T-helper 2 cell treated with Interferon-gamma antibody and Interleukin-4, amounts not matched to agents 100 ng/mL and 5 ng/mL, for 36 hours (primary cell): ENCODE data around the gene FAM83F. TPM values are rescaled to one million over a fixed set of nuclear protein-coding genes. Genes with fewer than 3 reads are reported as not detected.
"Not testable (repeated sequence)": the region's sequence is repeated elsewhere in the genome, so short reads cannot be mapped to it uniquely, and the experiment has no call there.

Source experiments
- intact Hi-C: fragments of 100-400 bp; cut with micrococcal nuclease; formaldehyde crosslinking; loops from one replicate; pipeline ENCODE4 v1.15.1; 2023
- total RNA-seq: library from RNA; stranded (reverse); gene quantifications from 2 replicates; pipeline ENCODE4 v1.2.3, GENCODE V29; 2022

FAM83F gene
- total RNA-seq, 1 donor from 2014 or later = 0.02 TPM

GRCh38 chr22:39992088-39992826, 2.5 kb upstream of the FAM83F start:
- intact Hi-C loops = no loop called here

DNA sequence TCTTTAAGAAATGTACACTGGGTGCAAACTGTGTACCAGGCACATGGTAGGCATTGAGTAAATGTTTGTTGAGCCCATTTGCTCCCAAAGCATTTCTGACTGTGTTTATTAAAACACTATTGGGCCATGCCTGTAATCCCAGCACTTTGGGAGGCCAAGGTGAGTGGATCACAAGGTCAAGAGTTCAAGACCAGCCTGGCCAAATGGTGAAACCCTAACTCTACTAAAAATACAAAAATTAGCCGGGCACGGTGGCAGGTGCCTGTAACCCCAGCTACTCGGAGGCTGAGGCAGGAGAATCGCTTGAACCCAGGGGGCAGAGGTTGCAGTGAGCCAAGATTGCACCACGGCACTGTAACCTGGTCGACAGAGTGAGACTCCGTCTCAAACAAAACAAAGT, 1.9 kb upstream of the FAM83F start:
- intact Hi-C loops = not testable (repeated sequence)

DNA sequence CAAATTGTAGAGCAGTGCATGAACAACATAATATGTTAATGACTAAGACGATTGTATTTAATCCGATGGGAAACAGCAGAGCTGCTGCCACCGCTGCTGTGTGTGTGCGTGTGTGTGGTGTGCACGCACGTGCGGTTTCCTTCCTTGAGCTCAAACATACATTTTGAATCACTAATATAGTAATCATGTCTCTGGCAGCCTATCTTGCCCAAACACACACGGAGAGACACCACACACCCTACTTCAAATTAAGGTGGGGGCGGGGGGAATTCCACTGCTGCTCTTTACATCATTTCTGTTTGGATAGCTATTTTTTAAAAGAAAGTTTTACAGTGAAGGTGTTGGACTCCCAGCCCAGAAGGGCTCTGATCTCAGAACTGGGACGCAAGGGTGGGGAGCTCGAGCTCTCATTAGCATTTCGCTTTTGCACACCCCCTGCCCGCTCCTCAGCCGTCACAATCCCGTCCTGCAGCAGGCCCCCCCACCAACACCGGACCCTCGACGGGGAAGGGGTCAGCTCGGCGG, 651 bp upstream of the FAM83F start:
- intact Hi-C loops = no loop called here

- intact Hi-C loops = no loop called here
Measured at GRCh38 chr22:39995393-39996252, 869 bp downstream of the FAM83F start.

GRCh38 chr22:39996732-39997131, 2.0 kb downstream of the FAM83F start:
- intact Hi-C loops = no loop called here

GRCh38 chr22:39997421-39997820, 2.7 kb downstream of the FAM83F start:
- intact Hi-C loops = no loop called here

GRCh38 chr22:39997939-39998726, 3.4 kb downstream of the FAM83F start:
- intact Hi-C loops = no loop called here

GRCh38 chr22:39999144-39999757, 4.5 kb downstream of the FAM83F start:
- intact Hi-C loops = no loop called here

GRCh38 chr22:40000171-40000570, 5.4 kb downstream of the FAM83F start:
- intact Hi-C loops = no loop called here

- intact Hi-C loops = no loop called here
Measured at GRCh38 chr22:40001106-40001505, 6.4 kb downstream of the FAM83F start.

DNA sequence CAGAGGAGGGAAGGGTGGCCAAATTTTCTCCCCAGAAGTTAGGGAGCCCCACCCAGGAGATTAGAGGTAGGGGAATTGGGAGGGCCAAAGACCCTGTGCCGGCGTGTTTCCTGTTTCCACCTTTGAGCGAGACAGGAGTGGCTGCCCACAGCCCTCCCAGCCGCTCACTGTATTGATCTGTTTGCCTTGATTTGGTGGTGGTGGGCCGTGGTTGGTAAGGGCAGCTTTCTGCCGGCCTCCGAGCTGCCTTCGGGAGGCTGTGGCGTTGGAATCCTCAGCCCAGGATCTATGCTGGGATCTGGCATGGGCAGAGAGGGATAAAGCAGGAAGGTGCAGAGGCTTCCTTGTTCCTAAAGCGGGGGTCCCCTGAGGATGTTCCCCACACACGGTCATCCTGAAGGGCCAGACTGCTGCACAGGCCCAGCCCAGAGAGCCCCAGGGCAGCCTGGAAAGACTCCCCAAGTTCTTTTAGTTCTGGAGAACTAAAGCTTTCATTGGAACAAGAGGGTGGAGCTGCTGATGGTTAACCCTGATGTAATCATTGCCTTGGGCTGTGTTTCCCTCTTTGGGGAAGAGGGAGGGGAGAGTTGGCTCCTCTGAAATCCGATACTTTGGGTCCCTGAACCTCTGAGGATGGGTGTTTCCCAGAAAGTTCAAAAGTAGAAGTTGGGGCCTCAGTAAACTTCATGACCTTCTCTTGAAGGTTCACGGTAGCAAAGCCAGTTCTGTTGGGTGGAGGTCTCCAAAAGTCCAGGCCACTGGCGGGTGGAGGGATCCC, 7.2 kb downstream of the FAM83F start:
- intact Hi-C loops = no loop called here

DNA sequence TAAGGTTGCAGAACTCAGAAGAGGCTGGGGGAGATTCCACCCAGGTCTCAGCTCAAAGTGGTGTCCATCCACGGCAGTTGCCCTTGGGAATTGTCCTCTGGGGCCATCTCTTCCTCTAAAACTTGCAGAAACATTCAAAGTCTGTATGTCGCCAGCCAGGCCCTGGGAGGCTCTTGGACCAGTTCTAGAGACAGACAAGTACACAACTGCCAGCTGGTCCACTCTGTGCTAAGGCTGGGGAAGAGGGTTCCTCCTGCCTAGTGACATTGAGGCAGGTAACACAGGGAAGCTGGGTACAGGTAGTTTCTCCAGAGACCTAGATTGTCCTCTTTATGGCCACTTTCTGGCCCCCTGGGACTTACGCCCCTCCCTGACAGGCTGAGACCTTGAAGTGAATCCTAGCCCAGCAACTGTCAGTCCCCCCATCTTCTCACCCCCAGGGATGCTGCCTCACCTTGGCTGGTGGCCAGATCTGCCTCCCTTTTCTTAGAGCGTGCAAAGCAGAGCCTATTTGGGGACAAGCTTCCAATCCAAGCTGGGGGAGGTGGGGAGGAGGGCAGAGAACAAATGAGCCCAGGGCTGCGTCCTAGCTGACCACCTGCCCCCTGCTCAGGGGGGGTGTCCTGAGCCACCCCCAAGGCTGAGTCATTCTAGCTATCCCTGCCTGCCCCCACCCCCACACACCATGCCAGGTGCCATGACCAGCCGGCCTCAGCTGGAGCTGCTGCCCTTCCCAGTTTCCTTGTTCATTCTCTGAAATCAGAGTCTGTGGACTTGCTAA, 8.4 kb downstream of the FAM83F start:
- intact Hi-C loops = no loop called here

- intact Hi-C loops = no loop called here
Measured at GRCh38 chr22:40004836-40005235, 10.1 kb downstream of the FAM83F start.

GRCh38 chr22:40006641-40007040, 11.9 kb downstream of the FAM83F start:
- intact Hi-C loops = no loop called here

DNA sequence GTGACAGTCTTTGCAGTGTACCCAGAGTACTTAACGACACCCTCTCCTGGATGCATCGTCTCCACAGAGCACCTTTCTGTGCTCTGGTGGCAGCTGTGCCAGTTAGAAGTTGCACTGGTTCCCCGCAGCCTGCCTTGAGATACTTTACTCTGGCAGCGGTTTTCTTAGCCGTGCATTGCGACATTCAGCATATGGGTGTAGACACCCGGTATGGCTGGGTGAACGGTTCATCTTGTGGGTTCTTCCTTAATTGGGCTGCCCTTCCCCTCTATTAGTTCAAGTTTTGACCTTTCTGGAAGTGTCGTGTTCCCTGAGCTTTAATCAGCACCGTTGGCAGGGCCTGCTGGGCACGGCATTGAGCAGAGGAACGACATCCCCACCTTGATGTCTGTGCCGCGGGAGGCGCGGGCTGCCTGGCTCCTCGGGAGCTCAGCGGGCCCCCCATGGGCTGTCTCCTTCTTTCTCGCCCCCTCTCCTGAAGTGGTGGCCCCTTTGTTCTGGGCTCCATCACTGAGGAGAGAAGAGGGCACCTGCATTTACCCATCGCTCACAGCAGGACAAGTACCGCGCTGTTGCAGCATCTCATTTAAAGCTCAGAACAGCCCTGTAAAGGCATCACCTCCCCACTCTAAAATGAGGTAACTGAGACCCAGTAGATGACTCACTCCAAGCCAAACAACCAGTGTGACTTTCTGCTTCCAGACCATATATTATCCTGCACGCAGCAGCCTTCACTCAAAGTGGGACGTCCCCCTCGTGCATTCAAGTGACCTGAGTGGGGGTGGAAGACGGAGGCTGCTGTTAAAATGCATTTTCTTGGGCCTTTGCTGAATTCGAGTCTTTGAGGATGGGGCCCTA, 13.3 kb downstream of the FAM83F start:
- intact Hi-C loops = no loop called here

DNA sequence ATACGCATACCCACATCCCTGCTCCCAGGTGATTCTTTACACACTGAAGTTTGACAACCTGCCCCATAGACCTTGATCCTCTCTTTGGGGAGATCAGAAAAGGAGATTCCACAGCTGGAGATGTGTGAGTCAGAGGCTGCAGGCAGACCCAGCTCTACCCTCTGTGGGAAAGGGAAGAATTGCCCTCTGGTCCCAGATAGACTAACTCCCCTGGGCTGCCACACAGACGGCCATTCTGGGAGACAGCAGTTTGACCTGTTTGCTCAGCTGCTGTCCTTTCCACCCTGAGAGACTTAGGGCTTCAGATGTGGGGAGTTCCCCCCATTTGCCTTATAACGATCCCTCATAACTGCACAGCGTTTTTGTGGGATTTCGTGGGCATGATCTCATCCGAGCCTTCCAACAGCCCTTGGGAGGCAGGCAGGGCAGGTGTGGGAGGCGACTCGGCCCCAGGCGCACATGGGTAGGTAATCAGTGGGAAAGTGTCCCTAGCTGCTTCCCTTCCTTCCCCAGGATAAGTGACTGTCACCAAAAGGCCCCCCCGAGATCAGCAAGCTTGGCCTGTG, 14.1 kb downstream of the FAM83F start:
- intact Hi-C loops = no loop called here

GRCh38 chr22:40009292-40009774, 14.6 kb downstream of the FAM83F start:
- intact Hi-C loops = no loop called here
